Body of pancreas (tissue), 4 donors: ENCODE results near the gene OSBPL10. TPM values are rescaled to one million over a fixed set of nuclear protein-coding genes. Genes with fewer than 3 reads are reported as not detected.
"Not testable (repeated sequence)": the region's sequence is repeated elsewhere in the genome, so short reads cannot be mapped to it uniquely, and the experiment has no call there.

Experiments used
- ATAC-seq: fragments of 150-250 bp; one replicate; pipeline ENCODE4 v1.9.1; 2016
- DNase-seq, 4 donors: peaks; one replicate each; pipeline ENCODE4 v3.0.0-alpha.2; 2019
- H3K27ac ChIP-seq, 4 donors: fragments of 200-600 bp; sonication (generic); 1 replicate in 3 of 4; 2 replicates in 1 of 4; pipeline versions ENCODE4 v1.5.1 to v1.6.1; 2016 to 2019; ENCODE audit warnings: mild to moderate bottlenecking in 1 of 4, mixed read lengths in 1 of 4, moderate library complexity in 1 of 4
- H3K27me3 ChIP-seq, 2 donors: fragments of 200-600 bp; sonication (generic); one replicate each; pipeline ENCODE4 v1.6.0; 2016; ENCODE audit warnings: mild to moderate bottlenecking in 1 of 2
- H3K36me3 ChIP-seq, 2 donors: fragments of 200-600 bp; sonication (generic); replicated peaks in 1 of 2; 2 replicates each; pipeline ENCODE4 v1.5.1; 2016; ENCODE audit warnings: low read depth in 2 of 2; ENCODE audit not compliant: insufficient read depth in 1 of 2
- H3K4me1 ChIP-seq: fragments of 200-600 bp; sonication (generic); one replicate; pipeline ENCODE4 v1.6.0; 2016
- H3K4me3 ChIP-seq, 2 donors: fragments of 200-600 bp; sonication (generic); 1 replicate in 1 of 2; 2 replicates in 1 of 2; pipeline ENCODE4 v1.5.1; 2016 to 2019
- H3K9me3 ChIP-seq, 3 donors: fragments of 200-600 bp; sonication (generic); 1 replicate in 2 of 3; 2 replicates in 1 of 3; pipeline ENCODE4 v1.5.1; 2016
- CTCF ChIP-seq, 7 experiments: fragments of 450-650 bp in 4 of 7; fragments of 200-600 bp in 3 of 7; sonication (generic) in 3 of 7; IDR thresholded peaks; one replicate each; pipeline ENCODE4 v1.5.1; 2016 to 2019; ENCODE audit warnings: antibody characterized with exemption in 7 of 7
- POLR2A ChIP-seq, 3 donors: fragments of 450-650 bp; IDR thresholded peaks; one replicate each; pipeline ENCODE4 v1.6.1; 2016; ENCODE audit warnings: antibody characterized with exemption in 3 of 3, mild to moderate bottlenecking in 2 of 3
- WGBS, 2 donors: methylation state at CpG; one replicate each; pipeline ENCODE4 v1.1.5; 2017; 5-methylcytosine and 5-hydroxymethylcytosine counted together
- intact Hi-C: fragments of 100-400 bp; cut with DNase I; formaldehyde crosslinking; loops from one replicate; pipeline ENCODE4 v1.15.1; 2023
- total RNA-seq, 2 donors: library from RNA; depleted of rRNA; stranded (reverse); fragments of >200 nt; gene quantifications; one replicate each; pipeline ENCODE4 v1.1.0, GENCODE V29; 2016

The OSBPL10 gene
- total RNA-seq, 2 donors from 2014 or later: 3.4 to 27.0 TPM

GRCh38 chr3:32021155-32021554 lies 40.1 kb upstream of the OSBPL10 start:
- no peak for DNase-seq
- Histone ChIP-seq H3K36me3 (no peaks in the 10 kb centered on the region), H3K27me3 (no peaks in the 10 kb centered on the region), H3K4me1 (peaks cover 23% of the 10 kb centered on the region), H3K9me3 (no peaks in the 10 kb centered on the region), H3K4me3 (no peak overlapping the region), H3K27ac (no peak overlapping the region)
- TF ChIP-seq POLR2A (IDR thresholded peaks at IDR 0.05): no peak
- no peak for TF ChIP-seq CTCF (IDR thresholded peaks at IDR 0.05)
- no peak for ATAC-seq
- 69 to 73% methylated on average over 7 of the region's 7 CpGs for WGBS, 2 donors
- intact Hi-C loops: loop anchor here (5.0 kb wide), 1 partner anchor 116 kb away; no protein-coding TSS in a partner anchor

- H3K36me3 ChIP-seq: no peaks in the 10 kb centered on the region
- peak; percentile 87 for ATAC-seq
- intact Hi-C loops: no loop called here
- H3K4me3 ChIP-seq: no peak overlapping the region
- 40 to 44% methylated on average over 5 of the region's 5 CpGs for WGBS, 2 donors
- H3K4me1 ChIP-seq: peaks cover 23% of the 10 kb centered on the region
- TF ChIP-seq CTCF (IDR thresholded peaks at IDR 0.05): peak; percentile 35 to 80 (median 74)
- no peak for TF ChIP-seq POLR2A (IDR thresholded peaks at IDR 0.05)
- H3K27me3 ChIP-seq: no peaks in the 10 kb centered on the region
- H3K9me3 ChIP-seq: no peaks in the 10 kb centered on the region
- H3K27ac ChIP-seq: no peak overlapping the region
- DNase-seq: peak in 1 of 4 donors; percentile 30
These were observed 37.9 kb upstream of the OSBPL10 start for GRCh38 chr3:32018757-32019564.

GRCh38 chr3:32017286-32017685 lies 36.2 kb upstream of the OSBPL10 start:
- DNase-seq (no peak), ATAC-seq (no peak)
- Histone ChIP-seq H3K36me3 (no peaks in the 10 kb centered on the region), H3K4me1 (peaks cover 12% of the 10 kb centered on the region), H3K4me3 (no peak overlapping the region), H3K27me3 (no peaks in the 10 kb centered on the region), H3K27ac (no peak overlapping the region), H3K9me3 (no peaks in the 10 kb centered on the region)
- 91 to 92% methylated on average over 3 of the region's 3 CpGs for WGBS, 2 donors
- no peak for TF ChIP-seq POLR2A (IDR thresholded peaks at IDR 0.05)
- intact Hi-C loops: no loop called here

- intact Hi-C loops: not testable (repeated sequence)
- WGBS, 2 donors: 91 to 96% methylated on average over 3 of the region's 3 CpGs
These were observed 34.6 kb upstream of the OSBPL10 start for GRCh38 chr3:32015638-32016037.

GRCh38 chr3:32010699-32011098 lies 29.6 kb upstream of the OSBPL10 start:
- DNase-seq, H3K27ac ChIP-seq, intact Hi-C loops, H3K4me1 ChIP-seq, H3K27me3 ChIP-seq, H3K4me3 ChIP-seq, H3K36me3 ChIP-seq, ATAC-seq, H3K9me3 ChIP-seq: not testable (repeated sequence)
- 87 to 89% methylated on average over 7 of the region's 7 CpGs for WGBS, 2 donors

More at GRCh38 chr3:32015638-32016037, 34.6 kb upstream of the OSBPL10 start:
- H3K9me3 ChIP-seq, H3K27ac ChIP-seq, DNase-seq, H3K36me3 ChIP-seq, H3K4me3 ChIP-seq, H3K27me3 ChIP-seq, H3K4me1 ChIP-seq, ATAC-seq: not testable (repeated sequence)

GRCh38 chr3:32009957-32010356 lies 28.9 kb upstream of the OSBPL10 start:
- Histone ChIP-seq H3K27ac (no peak overlapping the region), H3K9me3 (no peaks in the 10 kb centered on the region), H3K4me3 (no peak overlapping the region), H3K36me3 (no peaks in the 10 kb centered on the region), H3K27me3 (no peaks in the 10 kb centered on the region), H3K4me1 (no peaks in the 10 kb centered on the region)
- DNase-seq (no peak), ATAC-seq (no peak)
- intact Hi-C loops: no loop called here
- 77 to 82% methylated on average over 2 of the region's 2 CpGs for WGBS, 2 donors
- TF ChIP-seq CTCF (IDR thresholded peaks at IDR 0.05) (no peak), POLR2A (IDR thresholded peaks at IDR 0.05) (no peak)
